A549 (cell line): Measurements from ENCODE around the gene CBFA2T3.

Experiments used
- CTCF ChIP-seq: fragments of >200 bp; sonication (Bioruptor Twin); formaldehyde crosslinking; IDR thresholded peaks from 3 replicates; pipeline ENCODE4 v1.5.1; 2016
- FOSB ChIP-seq: fragments of 250-450 bp; sonication (Bioruptor Pico); IDR thresholded peaks from 2 replicates; pipeline ENCODE4 v1.5.0; 2020; ENCODE audit warnings: mild to moderate bottlenecking, moderate library complexity
- POLR2A ChIP-seq: IDR thresholded peaks from 2 replicates; pipeline ENCODE4 v1.6.1; 2012; ENCODE audit warnings: mild to moderate bottlenecking, low read length

GRCh38 chr16:88957887-88958577, 19.0 kb downstream of the CBFA2T3 start:
- TF ChIP-seq POLR2A (no peak), CTCF (no peak), FOSB (CRISPR knock-in tag) (no peak)
